ENCODE data around the gene USP9X. TPM values are rescaled to one million over a fixed set of nuclear protein-coding genes. Genes with fewer than 3 reads are reported as not detected.

USP9X gene
- total RNA-seq, 1 donor from 2014 or later: 72.4 TPM

- DNase-seq (ENCODE audit: extremely low spot score in 2 of 2): no peak
- no peaks in the 10 kb centered on the region for H3K27me3 ChIP-seq
- no peaks in the 10 kb centered on the region for H3K9me3 ChIP-seq
- TF ChIP-seq CTCF (IDR thresholded peaks at IDR 0.05) (no peak), POLR2AphosphoS5 (IDR thresholded peaks at IDR 0.05; ENCODE audit: insufficient read depth in 1 of 2, low read depth in 1 of 2) (no peak), POLR2A (IDR thresholded peaks at IDR 0.05) (no peak)
- no peak overlapping the region for H3K4me3 ChIP-seq
- H3K27ac ChIP-seq: no peak overlapping the region
- peaks cover 0 to 7% of the 10 kb centered on the region in 2 donors for H3K36me3 ChIP-seq
- intact Hi-C loops (cut with DNase I): no loop called here
- H3K4me1 ChIP-seq: no peaks in the 10 kb centered on the region
Measured at GRCh38 chrX:41164449-41164848, 79.2 kb downstream of the USP9X start.

- DNase-seq (ENCODE audit: extremely low spot score in 2 of 2): no peak
- Histone ChIP-seq H3K4me3 (no peak overlapping the region), H3K4me1 (no peaks in the 10 kb centered on the region), H3K27me3 (no peaks in the 10 kb centered on the region), H3K36me3 (peaks cover 0 to 38% of the 10 kb centered on the region in 2 donors), H3K9me3 (no peaks in the 10 kb centered on the region), H3K27ac (no peak overlapping the region)
- intact Hi-C loops (cut with DNase I): no loop called here
- TF ChIP-seq POLR2AphosphoS5 (IDR thresholded peaks at IDR 0.05; ENCODE audit: insufficient read depth in 1 of 2, low read depth in 1 of 2) (no peak), POLR2A (IDR thresholded peaks at IDR 0.05) (no peak), CTCF (IDR thresholded peaks at IDR 0.05) (no peak)
Measured at GRCh38 chrX:41167888-41168287, 82.6 kb downstream of the USP9X start.

GRCh38 chrX:41176263-41176662 lies 91.0 kb downstream of the USP9X start:
- intact Hi-C loops (cut with DNase I): no loop called here
- Histone ChIP-seq H3K27me3 (no peaks in the 10 kb centered on the region), H3K27ac (no peak overlapping the region), H3K9me3 (no peaks in the 10 kb centered on the region), H3K4me1 (no peaks in the 10 kb centered on the region), H3K36me3 (peaks cover 0 to 22% of the 10 kb centered on the region in 2 donors), H3K4me3 (no peak overlapping the region)
- no peak for DNase-seq (ENCODE audit: extremely low spot score in 2 of 2)
- no peak for TF ChIP-seq POLR2AphosphoS5 (IDR thresholded peaks at IDR 0.05; ENCODE audit: insufficient read depth in 1 of 2, low read depth in 1 of 2)
- no peak for TF ChIP-seq CTCF (IDR thresholded peaks at IDR 0.05)
- no peak for TF ChIP-seq POLR2A (IDR thresholded peaks at IDR 0.05)

GRCh38 chrX:41177297-41177696 lies 92.1 kb downstream of the USP9X start:
- Histone ChIP-seq H3K36me3 (peaks cover 0 to 16% of the 10 kb centered on the region in 2 donors), H3K27ac (no peak overlapping the region), H3K9me3 (no peaks in the 10 kb centered on the region), H3K4me3 (no peak overlapping the region), H3K4me1 (no peaks in the 10 kb centered on the region), H3K27me3 (no peaks in the 10 kb centered on the region)
- no peak for DNase-seq (ENCODE audit: extremely low spot score in 2 of 2)
- TF ChIP-seq POLR2AphosphoS5 (IDR thresholded peaks at IDR 0.05; ENCODE audit: insufficient read depth in 1 of 2, low read depth in 1 of 2) (no peak), POLR2A (IDR thresholded peaks at IDR 0.05) (no peak), CTCF (IDR thresholded peaks at IDR 0.05) (no peak)
- intact Hi-C loops (cut with DNase I): no loop called here

GRCh38 chrX:41178201-41178600 lies 93.0 kb downstream of the USP9X start:
- intact Hi-C loops (cut with DNase I): no loop called here
- DNase-seq (ENCODE audit: extremely low spot score in 2 of 2): no peak
- H3K9me3 ChIP-seq: no peaks in the 10 kb centered on the region
- no peaks in the 10 kb centered on the region for H3K27me3 ChIP-seq
- H3K27ac ChIP-seq: no peak overlapping the region
- H3K4me1 ChIP-seq: no peaks in the 10 kb centered on the region
- TF ChIP-seq POLR2A (IDR thresholded peaks at IDR 0.05) (no peak), POLR2AphosphoS5 (IDR thresholded peaks at IDR 0.05; ENCODE audit: insufficient read depth in 1 of 2, low read depth in 1 of 2) (no peak), CTCF (IDR thresholded peaks at IDR 0.05) (no peak)
- peaks cover 0 to 8% of the 10 kb centered on the region in 2 donors for H3K36me3 ChIP-seq
- no peak overlapping the region for H3K4me3 ChIP-seq

All from vagina (tissue), 2 donors.